HG02642 (cell line): ENCODE data around the gene PRRT1B.

ENCODE experiments used
- ATAC-seq: cut with Tn5 transposase; IDR thresholded peaks from one replicate; pipeline ENCODE4 v1.9.1; 2021; ENCODE audit warnings: mild to moderate bottlenecking; ENCODE audit not compliant: unreplicated experiment, poor library complexity

Gene PRRT1B

DNA sequence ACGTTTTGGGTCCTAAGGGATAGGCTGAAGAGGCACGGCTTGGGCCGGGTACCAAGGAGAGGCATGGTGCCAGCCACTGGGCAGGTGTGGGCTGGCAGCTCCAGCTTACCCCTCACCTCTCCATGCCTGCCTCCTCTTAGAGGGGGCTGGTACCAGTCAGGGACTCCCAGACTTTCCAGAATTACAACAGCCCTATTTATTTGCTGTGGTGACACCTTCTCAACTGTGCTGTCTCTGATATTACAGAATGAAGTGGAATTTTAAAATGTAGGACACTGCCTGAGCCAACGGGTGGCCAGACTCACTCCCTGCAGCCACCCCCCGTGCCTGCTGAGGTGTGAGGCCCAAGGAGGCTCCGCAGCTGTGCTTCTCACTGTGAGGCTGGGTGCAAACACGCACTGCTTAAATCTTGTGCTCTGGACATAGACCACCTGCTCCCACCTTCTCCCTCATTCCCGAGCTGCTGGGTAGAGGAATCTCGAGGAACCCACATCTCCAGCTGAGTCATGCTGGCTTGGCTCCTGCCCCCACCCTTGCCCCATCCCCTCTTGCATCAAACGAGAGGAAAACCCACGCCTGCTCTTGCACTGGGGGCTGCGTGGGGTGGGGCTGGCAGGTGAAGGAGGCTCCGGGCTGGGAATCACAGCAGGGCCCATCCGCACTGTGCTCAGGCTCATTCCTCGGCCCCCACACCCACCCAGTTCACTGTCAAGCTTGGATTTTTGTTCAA is 47.9 kb downstream of the PRRT1B start:
- no peak for ATAC-seq

DNA sequence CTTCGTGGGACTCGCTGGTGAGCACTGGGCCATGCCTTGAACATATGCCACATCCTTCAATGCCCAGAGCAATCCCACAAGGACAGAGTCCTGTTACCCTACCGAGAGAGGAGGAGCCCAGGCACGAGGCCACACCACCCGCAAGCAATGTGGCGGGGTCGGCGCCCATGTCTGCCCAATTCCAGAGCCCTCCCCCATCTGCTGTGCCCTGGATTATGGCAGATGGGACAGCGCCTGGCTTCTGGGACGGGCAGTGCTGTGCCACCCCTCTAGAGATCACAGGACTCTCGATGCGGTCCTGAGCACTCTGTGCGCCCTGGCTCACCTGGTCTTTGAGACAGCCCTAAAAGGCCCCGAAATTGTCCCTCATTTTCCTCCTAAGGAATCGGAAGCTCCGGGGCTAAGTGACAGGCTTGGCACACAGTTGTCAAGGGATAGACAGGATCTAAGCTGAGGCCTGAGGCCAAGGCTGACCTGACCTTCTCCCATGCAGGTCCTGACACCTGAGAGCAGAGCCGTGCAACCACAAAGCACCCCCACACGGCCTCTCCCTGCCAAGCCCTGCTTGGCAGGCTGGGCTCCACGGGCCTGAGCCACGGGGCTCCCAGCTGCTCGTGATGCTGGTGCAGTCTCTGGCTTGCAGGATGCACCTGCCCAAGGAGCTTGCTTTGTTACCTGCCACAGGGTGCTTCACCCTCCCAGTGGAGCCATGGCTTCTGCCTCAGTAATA is 48.8 kb downstream of the PRRT1B start:
- no peak for ATAC-seq

DNA sequence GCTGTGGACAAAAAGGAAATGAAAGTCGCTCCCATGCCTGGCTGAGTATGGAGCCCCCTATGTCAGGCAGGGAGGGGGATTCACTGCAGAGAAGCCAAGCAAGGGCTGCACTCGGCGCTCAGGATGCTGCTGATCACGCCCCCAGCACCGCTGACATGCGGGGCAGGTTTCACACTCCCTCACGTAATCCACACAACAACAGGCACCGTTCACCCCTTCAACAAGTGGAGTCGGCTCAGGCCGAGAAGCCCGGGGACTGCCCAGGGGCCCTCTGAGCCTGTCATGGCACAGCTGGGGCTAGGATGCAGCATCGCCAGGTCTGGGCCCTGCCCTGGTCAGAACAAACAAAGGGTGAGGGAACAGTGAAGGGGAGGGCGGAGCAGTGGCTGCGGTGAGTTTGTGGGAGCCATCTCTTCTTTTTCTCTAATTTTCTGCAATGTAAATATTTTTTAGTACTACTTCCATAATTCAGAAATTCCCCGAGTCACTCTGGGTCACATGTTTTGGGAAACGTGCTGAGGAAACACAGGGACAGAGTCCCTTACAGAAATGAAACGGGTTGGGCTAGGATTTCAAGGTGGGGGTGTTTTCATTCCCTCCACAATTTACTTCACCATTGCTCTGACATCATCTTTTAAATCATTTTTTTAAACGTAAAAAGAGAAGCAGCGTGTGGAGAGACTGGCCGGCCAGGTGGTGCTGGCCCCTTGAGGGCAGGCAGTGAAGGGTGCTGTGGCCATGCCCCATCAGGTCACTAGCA is 49.8 kb downstream of the PRRT1B start:
- no peak for ATAC-seq

- ATAC-seq: no peak
Observed at GRCh38 chr9:131595696-131596429, 50.5 kb downstream of the PRRT1B start.

DNA sequence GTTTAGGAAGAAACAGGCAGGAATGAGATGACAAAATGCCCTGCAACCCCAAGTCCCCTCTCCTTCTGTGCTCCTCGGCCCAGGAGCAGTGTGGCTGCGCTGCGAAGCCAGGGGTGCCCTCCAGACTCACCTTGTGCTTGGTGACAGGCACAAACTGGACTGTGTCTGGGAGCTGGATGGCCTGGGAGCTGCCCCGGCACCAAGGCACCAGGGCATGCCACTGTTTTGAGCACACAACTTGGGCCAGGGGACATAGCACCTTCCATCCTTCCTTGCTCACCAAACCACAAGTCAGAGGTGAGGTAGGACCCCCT is 51.1 kb downstream of the PRRT1B start:
- ATAC-seq: no peak

- no peak for ATAC-seq
Observed at GRCh38 chr9:131597246-131597645, 51.9 kb downstream of the PRRT1B start.

- ATAC-seq: no peak
Observed at GRCh38 chr9:131598121-131598520, 52.8 kb downstream of the PRRT1B start.

GRCh38 chr9:131601683-131602181 is 56.4 kb downstream of the PRRT1B start:
- ATAC-seq: no peak

GRCh38 chr9:131603199-131603598 is 57.9 kb downstream of the PRRT1B start:
- ATAC-seq: no peak

GRCh38 chr9:131603711-131604439 is 58.6 kb downstream of the PRRT1B start:
- ATAC-seq: no peak

- ATAC-seq: no peak
Observed at GRCh38 chr9:131605770-131606590, 60.7 kb downstream of the PRRT1B start.

GRCh38 chr9:131606896-131607567 is 61.7 kb downstream of the PRRT1B start:
- ATAC-seq: no peak

DNA sequence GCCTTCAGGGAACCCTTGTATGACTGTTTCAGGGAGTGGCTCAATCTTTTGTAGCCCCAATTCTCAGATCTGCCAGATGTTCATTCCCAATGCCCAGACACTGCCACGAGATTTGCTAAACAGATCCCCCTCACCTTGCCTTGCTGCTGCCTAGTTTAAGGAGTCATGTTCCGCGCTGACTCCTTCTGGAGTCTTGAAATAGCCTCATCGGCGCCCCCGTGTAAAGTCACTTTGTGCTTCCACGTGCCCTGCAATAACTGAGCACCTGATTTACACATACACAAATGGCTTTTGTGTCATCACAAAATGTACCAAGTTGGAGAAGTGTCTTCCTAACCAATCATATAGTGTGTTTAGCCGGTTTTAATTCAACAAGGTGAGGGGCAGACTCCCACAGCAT is 62.3 kb downstream of the PRRT1B start:
- ATAC-seq: no peak

DNA sequence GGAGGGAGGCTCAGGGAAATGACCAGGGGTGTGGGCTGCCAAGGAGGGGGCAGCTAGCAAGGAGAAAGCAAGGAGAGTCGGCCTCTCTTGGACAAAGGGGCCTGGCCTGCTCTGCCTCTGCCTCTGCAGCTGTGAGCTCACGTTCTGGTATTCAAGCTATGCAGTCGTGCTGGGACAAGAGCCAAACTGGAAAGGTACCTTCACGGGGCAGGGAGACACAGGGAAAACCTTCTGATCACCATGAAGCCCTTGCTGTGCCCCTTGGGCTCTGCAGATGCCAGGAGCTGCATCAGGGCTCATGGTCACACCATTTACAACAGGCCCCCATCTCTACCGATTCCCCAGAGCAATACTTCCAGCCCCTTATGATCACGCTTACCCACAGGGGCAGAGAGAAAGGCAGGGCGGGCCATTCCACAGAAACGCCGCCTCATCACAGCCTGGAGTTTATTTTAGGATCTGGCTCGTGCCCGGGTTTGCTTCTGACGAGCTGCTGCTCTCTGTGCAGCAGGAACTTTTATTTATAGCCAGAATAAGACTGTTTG is 63.2 kb downstream of the PRRT1B start:
- ATAC-seq: no peak
